HEK293T (cell line): ENCODE results near the gene WFDC11.

Experiments used
- CTCF ChIA-PET: fragments of 350-600 bp; formaldehyde crosslinking; extraction: SDS; loops from one replicate; lab custom pipeline; 2021; ENCODE audit warnings: antibody characterized with exemption, inconsistent platforms; lab: Yijun Ruan, JAX
- POLR2A ChIA-PET: fragments of 350-600 bp; formaldehyde crosslinking; extraction: SDS; loops from one replicate; lab custom pipeline; 2020; ENCODE audit warnings: antibody characterized with exemption, inconsistent platforms; lab: Yijun Ruan, JAX
- DNase-seq: peaks from one replicate; pipeline ENCODE4 v3.0.0; 2012; ENCODE audit warnings: mixed read lengths; ENCODE audit errors: extremely low spot score
- ARNT ChIP-seq: fragments of 450-650 bp; IDR thresholded peaks from 2 replicates; pipeline ENCODE4 v1.6.1; 2017; ENCODE audit warnings: mild to moderate bottlenecking
- BHLHE40 ChIP-seq: fragments of 450-650 bp; IDR thresholded peaks from 2 replicates; pipeline ENCODE4 v1.6.1; 2016; ENCODE audit warnings: mild to moderate bottlenecking, moderate library complexity, borderline replicate concordance
- CTBP1 ChIP-seq: fragments of 450-650 bp; IDR thresholded peaks from 2 replicates; pipeline ENCODE4 v1.6.1; 2016; ENCODE audit warnings: borderline replicate concordance
- ELF4 ChIP-seq: fragments of 450-650 bp; IDR thresholded peaks from 2 replicates; pipeline ENCODE4 v1.6.1; 2017; ENCODE audit warnings: antibody characterized with exemption
- FOXA1 ChIP-seq: fragments of 450-650 bp; IDR thresholded peaks from 2 replicates; pipeline ENCODE4 v1.6.1; 2016; ENCODE audit warnings: mild to moderate bottlenecking
- FOXK2 ChIP-seq: fragments of 450-650 bp; IDR thresholded peaks from 2 replicates; pipeline ENCODE4 v1.6.1; 2016; ENCODE audit warnings: mild to moderate bottlenecking
- FOXM1 ChIP-seq: fragments of 450-650 bp; IDR thresholded peaks from 2 replicates; pipeline ENCODE4 v1.6.1; 2017; ENCODE audit warnings: mild to moderate bottlenecking, borderline replicate concordance
- HDGF ChIP-seq: fragments of 450-650 bp; IDR thresholded peaks from 2 replicates; pipeline ENCODE4 v1.6.1; 2017; ENCODE audit warnings: antibody characterized with exemption, borderline replicate concordance
- L3MBTL2 ChIP-seq: fragments of 450-650 bp; conservative IDR thresholded peaks from 2 replicates; pipeline ENCODE4 v1.6.1; 2016; ENCODE audit warnings: mild to moderate bottlenecking
- LEF1 ChIP-seq: fragments of 450-650 bp; IDR thresholded peaks from 2 replicates; pipeline ENCODE4 v1.6.1; 2017; ENCODE audit warnings: mild to moderate bottlenecking, borderline replicate concordance
- NFRKB ChIP-seq: fragments of 450-650 bp; IDR thresholded peaks from 2 replicates; pipeline ENCODE4 v1.6.1; 2016; ENCODE audit warnings: mild to moderate bottlenecking, moderate library complexity
- PKNOX1 ChIP-seq: fragments of 450-650 bp; IDR thresholded peaks from 2 replicates; pipeline ENCODE4 v1.6.1; 2016
- SP1 ChIP-seq: fragments of 450-650 bp; IDR thresholded peaks from 2 replicates; pipeline ENCODE4 v1.6.1; 2017
- SUZ12 ChIP-seq: fragments of 450-650 bp; IDR thresholded peaks from 2 replicates; pipeline ENCODE4 v1.6.1; 2016; ENCODE audit warnings: mild to moderate bottlenecking
- TARDBP ChIP-seq: fragments of 450-650 bp; IDR thresholded peaks from 2 replicates; pipeline ENCODE4 v1.6.1; 2016
- ZNF384 ChIP-seq: fragments of 450-650 bp; IDR thresholded peaks from 2 replicates; pipeline ENCODE4 v1.6.1; 2016

The WFDC11 gene

GRCh38 chr20:45621593-45621992 is 48.4 kb downstream of the WFDC11 start:
- TF ChIP-seq FOXA1: no peak
- no peak for TF ChIP-seq HDGF
- no peak for TF ChIP-seq LEF1
- TF ChIP-seq NFRKB: no peak
- no peak for TF ChIP-seq L3MBTL2
- no peak for TF ChIP-seq PKNOX1
- no peak for TF ChIP-seq ELF4
- no peak for TF ChIP-seq CTBP1
- no peak for TF ChIP-seq FOXM1
- TF ChIP-seq ARNT: no peak
- no peak for TF ChIP-seq FOXK2
- TF ChIP-seq BHLHE40: no peak
- no peak for TF ChIP-seq TARDBP
- no peak for TF ChIP-seq SP1
- no peak for TF ChIP-seq ZNF384
- no peak for TF ChIP-seq SUZ12
- POLR2A ChIA-PET: no interaction called here
- CTCF ChIA-PET: no interaction called here
- no peak for DNase-seq

GRCh38 chr20:45617591-45617990 is 52.4 kb downstream of the WFDC11 start:
- ChIA-PET CTCF (no interaction called here), POLR2A (no interaction called here)
- no peak for DNase-seq
- TF ChIP-seq FOXK2 (no peak), FOXM1 (no peak), ELF4 (no peak)

GRCh38 chr20:45612314-45612713 is 57.7 kb downstream of the WFDC11 start:
- CTCF ChIA-PET: no interaction called here
- DNase-seq: no peak
- POLR2A ChIA-PET: no interaction called here

GRCh38 chr20:45611054-45611453 is 59.0 kb downstream of the WFDC11 start:
- CTCF ChIA-PET: no interaction called here
- POLR2A ChIA-PET: no interaction called here
- DNase-seq: no peak

More at GRCh38 chr20:45612314-45612713, 57.7 kb downstream of the WFDC11 start:
- TF ChIP-seq HDGF (no peak), L3MBTL2 (no peak), FOXK2 (no peak), BHLHE40 (no peak), ZNF384 (no peak), CTBP1 (no peak), PKNOX1 (no peak), FOXA1 (no peak), NFRKB (no peak), ARNT (no peak), FOXM1 (no peak), SP1 (no peak), LEF1 (no peak), TARDBP (no peak), SUZ12 (no peak), ELF4 (no peak)

GRCh38 chr20:45607810-45608209 is 62.2 kb downstream of the WFDC11 start:
- DNase-seq: no peak
- ChIA-PET POLR2A (no interaction called here), CTCF (no interaction called here)
- no peak for TF ChIP-seq FOXK2
- TF ChIP-seq FOXM1: no peak
- no peak for TF ChIP-seq LEF1
- no peak for TF ChIP-seq FOXA1
- TF ChIP-seq SP1: no peak
- no peak for TF ChIP-seq SUZ12
- TF ChIP-seq ELF4: no peak
- TF ChIP-seq NFRKB: no peak
- TF ChIP-seq CTBP1: no peak
- TF ChIP-seq ARNT: no peak
- no peak for TF ChIP-seq L3MBTL2
- TF ChIP-seq PKNOX1: no peak
- no peak for TF ChIP-seq BHLHE40

More at GRCh38 chr20:45611054-45611453, 59.0 kb downstream of the WFDC11 start:
- TF ChIP-seq BHLHE40: no peak
- TF ChIP-seq ARNT: no peak
